Measurements from ENCODE around the gene EPHA6.
A peak's percentile ranks its signal among the peaks of the same experiment; 100 is the strongest.

EPHA6 gene

DNA sequence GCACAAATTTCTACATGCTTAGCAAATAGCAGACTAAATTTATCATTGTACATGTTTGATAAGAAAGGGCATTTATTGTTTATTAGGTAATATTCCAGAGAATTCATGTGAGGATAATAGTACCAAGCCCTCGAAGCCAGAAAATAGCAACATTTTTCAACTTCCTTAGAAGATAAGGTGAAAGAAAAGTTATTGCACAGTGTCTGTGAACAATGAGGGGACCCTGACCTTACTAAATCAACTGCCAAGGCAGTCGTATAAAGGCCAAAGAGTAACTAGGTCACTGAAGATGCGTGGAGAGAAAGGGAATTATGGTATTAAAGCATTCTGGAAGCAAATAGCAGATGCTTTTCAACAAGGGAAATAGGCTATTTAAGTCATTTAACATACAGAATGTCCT, 929.9 kb downstream of the EPHA6 start:
- TF ChIP-seq, protein P1, sequence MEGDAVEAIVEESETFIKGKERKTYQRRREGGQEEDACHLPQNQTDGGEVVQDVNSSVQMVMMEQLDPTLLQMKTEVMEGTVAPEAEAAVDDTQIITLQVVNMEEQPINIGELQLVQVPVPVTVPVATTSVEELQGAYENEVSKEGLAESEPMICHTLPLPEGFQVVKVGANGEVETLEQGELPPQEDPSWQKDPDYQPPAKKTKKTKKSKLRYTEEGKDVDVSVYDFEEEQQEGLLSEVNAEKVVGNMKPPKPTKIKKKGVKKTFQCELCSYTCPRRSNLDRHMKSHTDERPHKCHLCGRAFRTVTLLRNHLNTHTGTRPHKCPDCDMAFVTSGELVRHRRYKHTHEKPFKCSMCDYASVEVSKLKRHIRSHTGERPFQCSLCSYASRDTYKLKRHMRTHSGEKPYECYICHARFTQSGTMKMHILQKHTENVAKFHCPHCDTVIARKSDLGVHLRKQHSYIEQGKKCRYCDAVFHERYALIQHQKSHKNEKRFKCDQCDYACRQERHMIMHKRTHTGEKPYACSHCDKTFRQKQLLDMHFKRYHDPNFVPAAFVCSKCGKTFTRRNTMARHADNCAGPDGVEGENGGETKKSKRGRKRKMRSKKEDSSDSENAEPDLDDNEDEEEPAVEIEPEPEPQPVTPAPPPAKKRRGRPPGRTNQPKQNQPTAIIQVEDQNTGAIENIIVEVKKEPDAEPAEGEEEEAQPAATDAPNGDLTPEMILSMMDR (conservative IDR thresholded peaks at IDR 0.05): no peak
- H3K27ac ChIP-seq: no peak overlapping the region

DNA sequence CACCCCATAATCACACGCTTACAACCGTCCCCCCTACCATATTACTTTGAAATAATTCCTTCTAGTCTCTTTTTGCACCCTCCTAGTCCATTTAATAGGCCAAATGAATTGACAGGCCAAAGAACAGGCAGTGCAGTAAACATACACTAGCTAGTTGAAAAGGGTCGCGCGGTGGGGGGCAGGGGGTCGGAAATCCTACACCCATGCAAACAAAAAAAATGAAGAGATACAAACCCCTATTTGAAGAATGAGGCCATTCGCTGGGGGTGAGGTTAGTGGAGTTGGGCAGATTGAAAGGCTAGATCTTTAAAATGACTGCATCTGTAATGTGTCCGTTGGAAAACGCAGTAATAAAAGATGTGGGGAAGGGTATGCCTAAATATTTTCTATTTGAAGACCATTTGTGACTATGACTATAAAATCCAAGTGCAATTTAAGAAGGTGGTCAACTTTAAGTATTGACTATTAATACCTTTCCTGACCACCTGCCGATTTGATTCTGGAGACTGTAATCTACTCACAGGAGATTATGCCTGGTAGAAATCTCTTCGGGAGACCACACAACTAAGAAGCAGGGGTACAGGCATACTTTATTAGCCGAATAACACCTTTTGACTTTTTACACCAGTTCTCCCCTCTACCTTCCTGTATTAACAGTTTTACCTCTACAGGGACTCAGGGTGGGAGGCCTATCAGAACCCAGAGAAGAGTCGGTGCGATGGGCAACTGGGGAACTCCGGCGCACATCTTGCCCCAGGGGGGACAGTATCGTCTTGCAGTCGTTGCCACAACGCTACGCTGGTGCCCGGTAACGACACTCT, 949.4 kb downstream of the EPHA6 start:
- peak overlapping the region; percentile 81 for H3K27ac ChIP-seq
- TF ChIP-seq, protein P1 (conservative IDR thresholded peaks at IDR 0.05): no peak

DNA sequence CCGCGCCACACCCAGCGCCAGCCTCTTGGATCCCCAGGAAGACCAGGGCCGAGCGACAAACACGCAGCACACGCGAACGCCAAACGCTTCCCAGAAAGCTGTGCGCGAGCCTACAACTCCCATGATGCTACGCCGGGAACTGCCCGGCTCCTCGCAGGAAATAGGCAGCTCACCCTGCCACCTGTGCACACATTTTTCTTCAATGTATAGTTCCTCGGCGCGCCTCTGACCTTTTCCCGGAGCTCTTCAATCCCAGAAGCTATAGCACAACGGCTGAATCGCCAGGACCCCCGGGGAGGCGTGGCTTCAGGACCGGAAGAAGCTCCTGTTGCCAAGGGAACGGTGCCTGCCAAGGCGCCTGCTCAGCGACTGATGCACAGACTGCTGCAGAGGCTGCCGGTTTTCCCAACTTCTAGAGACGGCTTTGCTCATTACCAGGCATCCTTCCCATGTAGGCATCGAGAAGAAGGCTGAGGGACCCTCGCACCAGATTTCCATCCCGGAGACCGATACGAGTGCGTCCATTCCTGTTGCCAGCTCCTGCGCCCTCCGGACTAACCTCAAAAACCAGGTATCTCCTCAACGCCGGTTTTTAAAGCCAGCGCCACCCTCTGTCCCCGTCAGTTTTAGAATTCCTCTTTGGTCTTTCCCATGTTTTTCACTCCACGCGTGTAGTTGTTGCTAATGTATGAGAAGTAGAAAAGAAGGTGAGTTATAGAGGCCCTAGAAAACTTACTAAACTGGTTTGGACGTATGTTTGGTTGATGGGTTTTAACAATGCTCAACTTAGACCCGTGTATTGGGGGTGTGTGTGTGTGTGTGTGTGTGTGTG, 950.2 kb downstream of the EPHA6 start, which contains the start of gene ARL6:
Gene ARL6, plus strand, starts transcription at position 352 of the 832 bp plus-strand sequence. CDS start 3,350 bp downstream, outside the sequence.
- H3K27ac ChIP-seq: peak within 1 kb of the TSS; percentile 81
- TF ChIP-seq, protein P1 (conservative IDR thresholded peaks at IDR 0.05): peak; percentile 41

DNA sequence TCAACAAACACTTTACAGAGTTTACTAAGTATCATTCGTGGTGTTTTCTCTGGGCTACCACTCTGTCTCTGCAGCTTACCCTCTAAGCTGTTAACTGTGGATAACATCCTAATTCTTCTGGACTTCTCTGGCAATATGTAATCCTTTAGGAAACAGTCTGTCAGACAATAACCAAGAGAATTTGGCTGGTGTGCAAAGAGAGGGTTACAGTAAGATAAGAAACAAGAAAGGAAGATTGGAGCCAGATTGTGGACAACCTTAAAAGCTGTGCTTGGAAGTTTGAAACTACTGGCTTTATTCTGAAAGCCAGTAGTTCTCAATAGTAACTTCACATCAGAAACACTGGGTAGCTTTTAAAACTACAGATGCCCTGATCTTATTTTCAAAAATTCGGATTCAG, 950.9 kb downstream of the EPHA6 start:
- H3K27ac ChIP-seq: peak overlapping the region; percentile 81

DNA sequence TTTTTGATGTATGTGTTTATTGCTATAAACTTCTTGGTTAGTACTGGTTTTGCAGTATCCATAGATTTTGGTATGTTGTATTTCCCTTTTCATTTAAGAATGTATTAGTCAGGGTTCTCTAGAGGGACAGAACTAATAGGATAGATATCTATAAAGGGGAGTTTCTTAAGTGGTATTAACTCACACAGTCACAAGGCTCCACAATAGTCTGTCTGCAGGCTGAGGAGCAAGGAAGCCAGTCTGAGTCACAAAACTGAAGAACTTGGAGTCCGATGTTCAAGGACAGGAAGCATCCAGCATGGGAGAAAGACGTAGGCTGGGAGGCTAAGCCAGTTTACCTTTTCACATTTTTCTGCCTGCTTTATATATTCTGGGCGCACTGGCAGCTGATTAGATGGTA, 958.5 kb downstream of the EPHA6 start:
- TF ChIP-seq, protein P1 (conservative IDR thresholded peaks at IDR 0.05): no peak
- H3K27ac ChIP-seq: no peak overlapping the region

More for the DNA sequence above, 950.9 kb downstream of the EPHA6 start:
- TF ChIP-seq, protein P1 (conservative IDR thresholded peaks at IDR 0.05): no peak

DNA sequence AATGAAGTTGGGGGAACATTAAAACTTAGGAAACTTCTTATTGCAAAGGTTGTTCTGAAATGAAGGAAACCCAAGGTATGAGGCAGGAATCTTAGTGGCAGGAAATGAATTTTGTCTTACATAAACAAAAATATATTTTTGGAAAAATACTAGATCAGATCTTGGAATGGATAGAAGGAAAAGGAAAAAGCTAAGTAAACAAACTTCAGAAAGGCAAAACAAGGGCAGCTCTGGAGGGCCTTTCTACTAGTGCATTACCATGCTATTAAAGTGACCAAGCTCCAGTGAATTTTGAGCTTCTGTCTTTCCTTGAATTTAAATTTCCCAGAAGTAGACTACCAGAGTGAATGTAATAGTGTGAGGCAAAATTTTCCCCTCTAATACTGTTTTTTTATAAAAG, 963.8 kb downstream of the EPHA6 start:
- TF ChIP-seq, protein P1 (conservative IDR thresholded peaks at IDR 0.05): no peak
- no peak overlapping the region; the same call in 1 of the 2 replicates for H3K27ac ChIP-seq

DNA sequence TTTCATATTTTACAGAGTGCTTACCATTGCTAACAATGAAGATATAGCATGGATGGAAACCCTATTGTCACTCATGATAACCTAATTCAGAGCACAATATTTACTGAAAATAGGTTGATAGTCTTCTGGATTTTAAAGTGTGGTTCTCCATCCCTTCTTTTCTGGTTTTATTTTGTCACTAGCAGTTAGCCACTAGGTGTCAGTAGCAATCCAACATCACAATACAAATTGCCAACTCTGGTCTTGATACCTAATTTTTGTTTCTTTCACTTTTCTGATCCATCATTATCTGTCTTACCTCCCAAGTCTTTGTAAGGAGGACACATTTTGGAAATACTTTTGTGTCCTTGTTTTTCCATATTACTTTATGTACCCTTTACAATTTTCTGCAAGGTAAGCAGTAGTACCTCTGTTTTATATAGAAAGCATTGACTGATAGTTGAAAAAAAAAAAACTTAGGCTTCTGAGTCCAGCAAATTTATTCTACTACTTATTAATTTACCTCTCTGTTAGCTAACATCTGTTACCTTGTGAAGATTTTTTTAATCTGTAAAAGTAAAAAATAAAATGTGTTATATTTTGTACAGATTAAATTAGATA, 979.1 kb downstream of the EPHA6 start:
- TF ChIP-seq, protein P1 (conservative IDR thresholded peaks at IDR 0.05): peak; percentile 84
- H3K27ac ChIP-seq: no peak overlapping the region

Data from VCaP (cell line).